ENCODE results near the gene EPS15.

Gene EPS15

GRCh38 chr1:51323778-51324177 is 195.3 kb downstream of the EPS15 start:
- in situ Hi-C loops (cut with MboI; ENCODE audit: low sequenced_read_pairs), result no loop called here

- in situ Hi-C loops (cut with MboI; ENCODE audit: low sequenced_read_pairs), result no loop called here
These were observed 196.5 kb downstream of the EPS15 start for GRCh38 chr1:51322417-51323101.

GRCh38 chr1:51321924-51322280 is 197.2 kb downstream of the EPS15 start:
- in situ Hi-C loops (cut with MboI; ENCODE audit: low sequenced_read_pairs), result no loop called here

GRCh38 chr1:51320967-51321923 is 197.8 kb downstream of the EPS15 start:
- in situ Hi-C loops (cut with MboI; ENCODE audit: low sequenced_read_pairs), result no loop called here

- in situ Hi-C loops (cut with MboI; ENCODE audit: low sequenced_read_pairs), result no loop called here
These were observed 201.3 kb downstream of the EPS15 start for GRCh38 chr1:51317798-51318197.

GRCh38 chr1:51316846-51317120 is 202.3 kb downstream of the EPS15 start:
- in situ Hi-C loops (cut with MboI; ENCODE audit: low sequenced_read_pairs), result no loop called here

- in situ Hi-C loops (cut with MboI; ENCODE audit: low sequenced_read_pairs), result no loop called here
These were observed 202.8 kb downstream of the EPS15 start for GRCh38 chr1:51316113-51316845.

- in situ Hi-C loops (cut with MboI; ENCODE audit: low sequenced_read_pairs), result no loop called here
These were observed 204.1 kb downstream of the EPS15 start for GRCh38 chr1:51314974-51315373.

GRCh38 chr1:51313961-51314777 is 204.9 kb downstream of the EPS15 start:
- in situ Hi-C loops (cut with MboI; ENCODE audit: low sequenced_read_pairs), result no loop called here

- in situ Hi-C loops (cut with MboI; ENCODE audit: low sequenced_read_pairs), result no loop called here
These were observed 205.7 kb downstream of the EPS15 start for GRCh38 chr1:51313268-51313852.

GRCh38 chr1:51312718-51313117 is 206.3 kb downstream of the EPS15 start:
- in situ Hi-C loops (cut with MboI; ENCODE audit: low sequenced_read_pairs), result no loop called here

GRCh38 chr1:51311826-51312225 is 207.2 kb downstream of the EPS15 start:
- in situ Hi-C loops (cut with MboI; ENCODE audit: low sequenced_read_pairs), result no loop called here

GRCh38 chr1:51310871-51311613 is 208.0 kb downstream of the EPS15 start:
- in situ Hi-C loops (cut with MboI; ENCODE audit: low sequenced_read_pairs), result no loop called here

- in situ Hi-C loops (cut with MboI; ENCODE audit: low sequenced_read_pairs), result no loop called here
These were observed 209.8 kb downstream of the EPS15 start for GRCh38 chr1:51309291-51309690.

- in situ Hi-C loops (cut with MboI; ENCODE audit: low sequenced_read_pairs), result no loop called here
These were observed 210.4 kb downstream of the EPS15 start for GRCh38 chr1:51308636-51309035.

GRCh38 chr1:51306950-51307349 is 212.1 kb downstream of the EPS15 start:
- in situ Hi-C loops (cut with MboI; ENCODE audit: low sequenced_read_pairs), result no loop called here

GRCh38 chr1:51305371-51305823 is 213.7 kb downstream of the EPS15 start:
- in situ Hi-C loops (cut with MboI; ENCODE audit: low sequenced_read_pairs), result no loop called here

GRCh38 chr1:51304360-51304759 is 214.7 kb downstream of the EPS15 start:
- in situ Hi-C loops (cut with MboI; ENCODE audit: low sequenced_read_pairs), result no loop called here
